CD4-positive, alpha-beta memory T cell (primary cell): ENCODE measurements around the gene DEF6. TPM values are rescaled to one million over a fixed set of nuclear protein-coding genes. Genes with fewer than 3 reads are reported as not detected.

Experiments used
- CTCF ChIA-PET: fragments of 350-600 bp; sonication (Branson Sonifier 250); formaldehyde crosslinking; loops from one replicate; lab custom pipeline; 2021; ENCODE audit warnings: inconsistent platforms; ENCODE audit not compliant: partially characterized antibody; lab: Charles Lee
- POLR2A ChIA-PET: fragments of 350-600 bp; sonication (Branson Sonifier 250); formaldehyde crosslinking; loops from one replicate; lab custom pipeline; 2021; ENCODE audit not compliant: partially characterized antibody; lab: Charles Lee
- DNase-seq, 5 donors: peaks; one replicate each; pipeline versions ENCODE4 v3.0.0 to v3.0.0-alpha.2; 2020 to 2022; ENCODE audit warnings: mixed read lengths in 1 of 5
- H3K27ac ChIP-seq: one replicate; pipeline ENCODE4 v1.7.0; 2013; ENCODE audit warnings: low read depth, low read length
- H3K27me3 ChIP-seq: 2 replicates; pipeline ENCODE4 v1.7.0; 2013; ENCODE audit warnings: mild to moderate bottlenecking, low read length, moderate library complexity; ENCODE audit not compliant: insufficient read depth
- H3K36me3 ChIP-seq: 2 replicates; pipeline ENCODE4 v1.7.0; 2013; ENCODE audit warnings: mild to moderate bottlenecking, low read length, moderate library complexity; ENCODE audit not compliant: insufficient read depth
- H3K4me1 ChIP-seq: 2 replicates; pipeline ENCODE4 v1.7.0; 2013; ENCODE audit warnings: mild to moderate bottlenecking, low read length, moderate library complexity; ENCODE audit not compliant: insufficient read depth
- H3K4me3 ChIP-seq, 2 donors: one replicate each; pipeline ENCODE4 v1.7.0; 2013; ENCODE audit warnings: low read length in 2 of 2, mild to moderate bottlenecking in 1 of 2
- H3K9me3 ChIP-seq, 2 donors: one replicate each; pipeline ENCODE4 v1.7.0; 2013; ENCODE audit warnings: low read length in 2 of 2, control low read depth in 1 of 2; ENCODE audit not compliant: control insufficient read depth in 1 of 2
- H3K27ac Mint-ChIP-seq, 7 donors: one replicate each; pipeline ENCODE4 v1.8.0; 2020 to 2021; ENCODE audit warnings: mixed read lengths in 7 of 7, mild to moderate bottlenecking in 6 of 7, inconsistent platforms in 3 of 7, moderate library complexity in 3 of 7
- H3K27me3 Mint-ChIP-seq, 2 donors: one replicate each; pipeline ENCODE4 v1.8.0; 2020 to 2021; ENCODE audit warnings: mixed read lengths in 2 of 2
- H3K36me3 Mint-ChIP-seq, 2 donors: one replicate each; pipeline ENCODE4 v1.8.0; 2020 to 2021; ENCODE audit warnings: mixed read lengths in 2 of 2, inconsistent platforms in 1 of 2, mild to moderate bottlenecking in 1 of 2
- H3K4me1 Mint-ChIP-seq, 4 donors: one replicate each; pipeline ENCODE4 v1.8.0; 2020 to 2021; ENCODE audit warnings: mixed read lengths in 4 of 4, mild to moderate bottlenecking in 1 of 4
- H3K4me3 Mint-ChIP-seq, 8 donors: one replicate each; pipeline ENCODE4 v1.8.0; 2020 to 2021; ENCODE audit warnings: mixed read lengths in 8 of 8, mild to moderate bottlenecking in 7 of 8, moderate library complexity in 6 of 8, inconsistent platforms in 3 of 8
- H3K9me3 Mint-ChIP-seq, 8 donors: one replicate each; pipeline ENCODE4 v1.8.0; 2020 to 2021; ENCODE audit warnings: mixed read lengths in 8 of 8, mild to moderate bottlenecking in 5 of 8, inconsistent platforms in 3 of 8, moderate library complexity in 1 of 8
- intact Hi-C: fragments of 100-400 bp; cut with micrococcal nuclease; formaldehyde crosslinking; loops from one replicate; pipeline ENCODE4 v1.15.1; 2023
- polyA plus RNA-seq, 2 donors: library from polyadenylated mRNA; unstranded; fragments of 300-500 nt; fragmentation: Illumina TruSeq; gene quantifications; one replicate each; pipeline ENCODE4 v1.2.3, GENCODE V29; 2021
- total RNA-seq, 2 experiments: library from RNA; stranded (reverse); gene quantifications; one replicate each; pipeline ENCODE4 v1.2.3, GENCODE V29; 2021

The DEF6 gene
- total and polyA plus RNA-seq, 4 experiments from 2014 or later, result 77.3 to 236 (median 201) TPM

DNA sequence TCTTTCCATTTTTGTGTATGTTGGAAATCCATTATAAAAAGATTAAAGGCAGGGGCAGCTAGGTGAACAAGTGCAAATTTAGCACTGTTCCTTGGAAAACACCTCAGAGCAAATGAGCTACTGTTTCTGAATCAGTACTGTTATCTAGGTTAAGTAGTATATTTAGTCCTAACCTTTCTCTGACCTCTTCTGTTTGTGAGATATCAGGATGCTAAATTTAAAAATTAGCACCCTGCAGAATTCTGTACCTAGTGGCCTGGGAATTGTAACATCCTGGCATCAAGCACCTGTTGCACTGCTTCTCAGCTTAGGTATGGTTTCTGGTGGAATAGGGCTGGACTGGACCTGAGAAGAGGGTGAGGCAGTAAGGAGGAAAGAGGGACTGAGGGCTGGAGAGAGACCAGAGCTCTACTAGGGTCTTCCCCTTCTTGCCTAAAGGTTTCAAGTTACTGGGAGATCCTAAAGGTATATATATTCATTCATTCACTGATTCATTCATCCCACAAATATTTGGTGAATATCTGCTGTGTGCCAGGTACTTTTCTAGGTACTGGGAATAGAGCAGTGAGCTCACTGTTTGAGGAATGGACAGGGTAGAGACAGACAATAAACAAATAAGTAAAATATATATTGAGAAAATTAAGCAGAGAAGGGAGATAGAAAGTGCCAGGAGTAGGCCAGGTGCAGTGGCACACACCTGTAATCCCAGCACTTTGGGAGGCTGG lies 32.9 kb upstream of the DEF6 start:
- Mint-ChIP-seq H3K36me3 (peaks cover 4 to 10% of the 10 kb centered on the region in 2 donors), H3K4me1 (peaks cover 42 to 63% (median 55%) of the 10 kb centered on the region in 4 donors), H3K4me3 (no peak overlapping the region), H3K9me3 (peaks cover 0 to 2% (median 0%) of the 10 kb centered on the region in 8 donors), H3K27me3 (no peaks in the 10 kb centered on the region), H3K27ac (peak overlapping the region in 4 of 7 donors; percentile 6 to 59 (median 34))
- DNase-seq, result no peak
- POLR2A ChIA-PET, result interaction anchor here (1.0 kb wide), 1 partner anchor 508 kb away, joined by 3 read pairs; no protein-coding TSS in a partner anchor
- Histone ChIP-seq H3K27me3 (no peaks in the 10 kb centered on the region), H3K4me3 (no peak overlapping the region), H3K27ac (no peak overlapping the region), H3K9me3 (no peaks in the 10 kb centered on the region), H3K36me3 (no peaks in the 10 kb centered on the region), H3K4me1 (peaks cover 46% of the 10 kb centered on the region)
- CTCF ChIA-PET, result no interaction called here
- intact Hi-C loops, result no loop called here

DNA sequence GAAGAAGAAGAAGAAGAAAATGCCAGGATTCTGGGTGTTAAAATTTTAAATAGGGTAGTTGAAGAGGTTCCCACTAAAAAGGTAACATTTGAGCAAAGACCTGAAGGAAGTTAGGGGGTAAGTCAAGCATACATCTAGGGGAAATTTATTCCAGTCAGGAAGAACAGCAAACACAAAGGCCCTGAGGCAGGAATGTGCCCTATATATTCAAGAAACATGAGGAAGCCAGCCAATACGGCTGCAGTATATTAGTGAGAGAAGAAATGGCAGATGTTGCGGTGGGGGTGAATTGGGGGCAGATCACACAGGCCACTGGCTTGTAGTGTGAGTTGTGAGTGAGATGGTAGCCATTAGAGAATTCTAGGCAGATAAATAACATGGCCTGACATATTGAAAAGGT lies 32.1 kb upstream of the DEF6 start:
- no peaks in the 10 kb centered on the region for H3K27me3 Mint-ChIP-seq
- CTCF ChIA-PET, result interaction anchor here (1.4 kb wide), 1 partner anchor 63 kb away, joined by 4 read pairs; no protein-coding TSS in a partner anchor
- intact Hi-C loops, result no loop called here
- POLR2A ChIA-PET, result no interaction called here
- peaks cover 36 to 56% (median 49%) of the 10 kb centered on the region in 4 donors for H3K4me1 Mint-ChIP-seq
- H3K27ac Mint-ChIP-seq, result peak overlapping the region in 2 of 7 donors; percentile 1 to 10
- Histone ChIP-seq H3K27me3 (no peaks in the 10 kb centered on the region), H3K4me1 (peaks cover 40% of the 10 kb centered on the region), H3K4me3 (no peak overlapping the region), H3K36me3 (no peaks in the 10 kb centered on the region), H3K27ac (no peak overlapping the region), H3K9me3 (no peaks in the 10 kb centered on the region)
- no peak overlapping the region for H3K4me3 Mint-ChIP-seq
- H3K36me3 Mint-ChIP-seq, result peaks cover 4 to 10% of the 10 kb centered on the region in 2 donors
- H3K9me3 Mint-ChIP-seq, result no peaks in the 10 kb centered on the region
- no peak for DNase-seq

GRCh38 chr6:35267446-35267845 lies 30.2 kb upstream of the DEF6 start:
- no peak overlapping the region for H3K4me3 ChIP-seq
- no peaks in the 10 kb centered on the region for H3K27me3 ChIP-seq
- DNase-seq, result no peak
- Mint-ChIP-seq H3K9me3 (no peaks in the 10 kb centered on the region), H3K27me3 (no peaks in the 10 kb centered on the region), H3K27ac (peak overlapping the region in 3 of 7 donors; percentile 9 to 60 (median 29)), H3K36me3 (peaks cover 4 to 12% of the 10 kb centered on the region in 2 donors), H3K4me1 (peaks cover 26 to 39% (median 35%) of the 10 kb centered on the region in 4 donors), H3K4me3 (no peak overlapping the region)
- H3K27ac ChIP-seq, result no peak overlapping the region
- ChIA-PET CTCF (interaction anchor here (1.4 to 2.0 kb wide), 2 partner anchors 9 to 27 kb away, joined by 4 to 6 read pairs; partner anchors contain the start of gene ZNF76), POLR2A (interaction anchor here (2.6 kb wide), 1 partner anchor 8 kb away, joined by 13 read pairs; the partner anchor contains the start of gene ZNF76)
- intact Hi-C loops, result no loop called here
- H3K4me1 ChIP-seq, result peaks cover 22% of the 10 kb centered on the region
- no peaks in the 10 kb centered on the region for H3K36me3 ChIP-seq
- H3K9me3 ChIP-seq, result no peaks in the 10 kb centered on the region

GRCh38 chr6:35267897-35268296 lies 29.7 kb upstream of the DEF6 start:
- DNase-seq, result no peak
- H3K4me1 Mint-ChIP-seq, result peaks cover 21 to 34% (median 30%) of the 10 kb centered on the region in 4 donors
- no peaks in the 10 kb centered on the region for H3K27me3 Mint-ChIP-seq
- no peaks in the 10 kb centered on the region for H3K9me3 Mint-ChIP-seq
- no peak overlapping the region for H3K4me3 Mint-ChIP-seq
- H3K27ac Mint-ChIP-seq, result peak overlapping the region in 3 of 7 donors; percentile 21 to 60 (median 29)
- Histone ChIP-seq H3K27me3 (no peaks in the 10 kb centered on the region), H3K4me1 (peaks cover 18% of the 10 kb centered on the region), H3K36me3 (no peaks in the 10 kb centered on the region), H3K4me3 (no peak overlapping the region), H3K9me3 (no peaks in the 10 kb centered on the region), H3K27ac (no peak overlapping the region)
- POLR2A ChIA-PET, result interaction anchor here (2.6 kb wide), 1 partner anchor 9 kb away, joined by 13 read pairs; the partner anchor contains the start of gene ZNF76
- peaks cover 4 to 12% of the 10 kb centered on the region in 2 donors for H3K36me3 Mint-ChIP-seq
- CTCF ChIA-PET, result interaction anchor here (1.4 to 2.0 kb wide), 2 partner anchors 9 to 28 kb away, joined by 4 to 6 read pairs; partner anchors contain the start of gene ZNF76
- intact Hi-C loops, result no loop called here

DNA sequence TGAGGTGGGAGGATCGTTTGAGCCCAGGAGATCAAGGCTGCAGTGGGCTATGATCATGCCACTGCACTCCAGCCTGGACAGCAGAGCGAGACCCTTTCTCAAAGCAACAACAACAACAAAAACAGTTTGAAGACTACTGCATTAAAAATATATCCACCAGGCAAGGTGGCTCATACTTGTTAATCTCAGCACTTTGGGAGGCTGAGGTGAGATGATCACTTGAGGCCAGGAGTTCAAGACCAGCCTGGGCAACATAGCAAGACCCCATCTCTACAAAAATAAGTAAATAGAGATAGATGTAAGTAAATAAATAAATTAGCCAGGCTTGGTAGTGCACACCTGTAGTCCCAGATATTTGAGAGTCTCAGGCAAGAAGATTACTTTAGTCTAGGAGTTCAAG lies 25.6 kb upstream of the DEF6 start:
- H3K36me3 Mint-ChIP-seq, result peaks cover 4 to 12% of the 10 kb centered on the region in 2 donors
- H3K27ac Mint-ChIP-seq, result peak overlapping the region in 1 of 7 donors; percentile 12

DNA sequence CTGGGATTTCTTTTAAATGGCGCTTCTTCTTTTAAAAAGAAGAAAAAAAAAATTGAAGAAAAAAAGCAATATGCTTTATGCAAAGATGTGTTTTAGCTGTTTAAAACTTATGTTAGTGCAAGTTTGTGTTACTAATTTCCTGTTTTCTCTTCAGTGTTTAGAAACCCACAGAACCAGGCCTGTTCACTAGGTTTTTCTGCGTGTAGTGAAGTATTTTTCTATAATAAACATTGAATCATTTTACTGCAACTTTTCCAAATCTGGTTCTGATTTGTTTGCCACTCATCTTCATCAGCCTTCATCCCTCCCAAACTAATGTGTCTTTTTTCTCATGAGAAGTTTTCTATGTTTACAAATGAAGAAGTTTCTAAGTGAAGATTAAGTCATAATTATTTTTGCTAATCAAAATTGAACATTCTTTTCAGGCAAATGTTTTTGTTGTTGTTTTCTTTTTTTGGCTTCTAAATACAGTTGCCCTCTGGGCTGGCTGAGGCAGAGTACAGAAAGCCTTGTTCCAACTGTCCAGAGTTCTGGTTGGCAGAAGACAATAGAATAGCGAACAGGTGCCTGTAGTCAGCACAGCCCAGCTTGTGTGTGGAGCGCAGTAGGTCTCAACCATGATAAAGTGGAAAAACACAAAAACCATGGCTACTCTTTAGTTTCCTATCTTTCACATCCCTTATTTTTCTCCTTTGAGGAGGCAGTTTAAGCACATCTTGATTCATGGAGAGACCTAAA lies 23.6 kb upstream of the DEF6 start:
- CTCF ChIA-PET, result interaction anchor here (0.7 kb wide), 1 partner anchor 25 kb away, joined by 3 read pairs; no protein-coding TSS in a partner anchor
- no peak overlapping the region for H3K27ac ChIP-seq
- Mint-ChIP-seq H3K4me3 (no peak overlapping the region), H3K36me3 (peaks cover 6 to 11% of the 10 kb centered on the region in 2 donors), H3K27me3 (no peaks in the 10 kb centered on the region), H3K27ac (peak overlapping the region in 2 of 7 donors; percentile 5 to 18), H3K4me1 (peaks cover 12 to 20% (median 14%) of the 10 kb centered on the region in 4 donors), H3K9me3 (no peaks in the 10 kb centered on the region)
- no peaks in the 10 kb centered on the region for H3K9me3 ChIP-seq
- DNase-seq, result no peak
- H3K36me3 ChIP-seq, result no peaks in the 10 kb centered on the region
- intact Hi-C loops, result no loop called here
- H3K27me3 ChIP-seq, result no peaks in the 10 kb centered on the region
- no peaks in the 10 kb centered on the region for H3K4me1 ChIP-seq
- no peak overlapping the region for H3K4me3 ChIP-seq
- POLR2A ChIA-PET, result no interaction called here

More for the DNA sequence above, 25.6 kb upstream of the DEF6 start:
- Histone ChIP-seq H3K4me3 (no peak overlapping the region), H3K27ac (no peak overlapping the region), H3K27me3 (no peaks in the 10 kb centered on the region), H3K9me3 (no peaks in the 10 kb centered on the region), H3K36me3 (no peaks in the 10 kb centered on the region), H3K4me1 (no peaks in the 10 kb centered on the region)
- no peak for DNase-seq
- ChIA-PET CTCF (no interaction called here), POLR2A (no interaction called here)
- intact Hi-C loops, result no loop called here
- peaks cover 13 to 19% (median 16%) of the 10 kb centered on the region in 4 donors for H3K4me1 Mint-ChIP-seq
- H3K27me3 Mint-ChIP-seq, result no peaks in the 10 kb centered on the region
- no peak overlapping the region for H3K4me3 Mint-ChIP-seq
- H3K9me3 Mint-ChIP-seq, result no peaks in the 10 kb centered on the region
